GM19043 (cell line): ENCODE measurements around the gene TAS2R20.

ENCODE experiments used
- ATAC-seq: cut with Tn5 transposase; IDR thresholded peaks from one replicate; pipeline ENCODE4 v1.9.1; 2021; ENCODE audit warnings: low read depth; ENCODE audit not compliant: unreplicated experiment

TAS2R20 gene

GRCh38 chr12:10960211-10960610 is 37.9 kb downstream of the TAS2R20 start:
- ATAC-seq = no peak

- ATAC-seq = no peak
These were observed 38.3 kb downstream of the TAS2R20 start for GRCh38 chr12:10959804-10960203.

- no peak for ATAC-seq
These were observed 40.4 kb downstream of the TAS2R20 start for GRCh38 chr12:10957741-10958140.

GRCh38 chr12:10956085-10956484 is 42.0 kb downstream of the TAS2R20 start:
- ATAC-seq = no peak

GRCh38 chr12:10952645-10953044 is 45.5 kb downstream of the TAS2R20 start:
- no peak for ATAC-seq
